Endothelial cell (in vitro differentiated cells): ENCODE results near the gene OR51T1. TPM values are rescaled to one million over a fixed set of nuclear protein-coding genes. Genes with fewer than 3 reads are reported as not detected.

Experiments used
- DNase-seq: peaks from one replicate; pipeline ENCODE4 v3.0.0; 2021; ENCODE audit warnings: low spot score
- H3K27ac Mint-ChIP-seq: one replicate; pipeline ENCODE4 v1.8.0; 2021; ENCODE audit warnings: mixed read lengths, inconsistent platforms; ENCODE audit not compliant: unreplicated experiment
- H3K27me3 Mint-ChIP-seq: one replicate; pipeline ENCODE4 v1.8.0; 2021; ENCODE audit warnings: mild to moderate bottlenecking, moderate library complexity, mixed read lengths, inconsistent platforms; ENCODE audit not compliant: unreplicated experiment
- H3K36me3 Mint-ChIP-seq: one replicate; pipeline ENCODE4 v1.8.0; 2021; ENCODE audit warnings: mild to moderate bottlenecking, low read depth, mixed read lengths, inconsistent platforms; ENCODE audit not compliant: unreplicated experiment
- H3K4me1 Mint-ChIP-seq: one replicate; pipeline ENCODE4 v1.8.0; 2021; ENCODE audit warnings: mild to moderate bottlenecking, mixed read lengths, inconsistent platforms; ENCODE audit not compliant: unreplicated experiment
- H3K4me3 Mint-ChIP-seq: one replicate; pipeline ENCODE4 v1.8.0; 2021; ENCODE audit warnings: mild to moderate bottlenecking, mixed read lengths, inconsistent platforms; ENCODE audit not compliant: unreplicated experiment
- H3K9me3 Mint-ChIP-seq: one replicate; pipeline ENCODE4 v1.8.0; 2021; ENCODE audit warnings: mixed read lengths, inconsistent platforms; ENCODE audit not compliant: unreplicated experiment
- total RNA-seq: library from RNA; stranded (reverse); fragmentation: NEBNext Ultra II Directional; extraction: Animal tissue kit (Norgen Biotek cat#: 25700); gene quantifications from one replicate; pipeline ENCODE4 v1.2.1, GENCODE V29; 2021; ENCODE audit not compliant: unreplicated experiment
- TF ChIP-seq, protein P1 (sequence below): fragments of 200-600 bp; sonication (generic); IDR thresholded peaks from one replicate; pipeline ENCODE4 v1.5.0; 2021; ENCODE audit warnings: antibody characterized with exemption; ENCODE audit not compliant: unreplicated experiment

OR51T1 gene
- total RNA-seq, 1 donor from 2014 or later: not detected

DNA sequence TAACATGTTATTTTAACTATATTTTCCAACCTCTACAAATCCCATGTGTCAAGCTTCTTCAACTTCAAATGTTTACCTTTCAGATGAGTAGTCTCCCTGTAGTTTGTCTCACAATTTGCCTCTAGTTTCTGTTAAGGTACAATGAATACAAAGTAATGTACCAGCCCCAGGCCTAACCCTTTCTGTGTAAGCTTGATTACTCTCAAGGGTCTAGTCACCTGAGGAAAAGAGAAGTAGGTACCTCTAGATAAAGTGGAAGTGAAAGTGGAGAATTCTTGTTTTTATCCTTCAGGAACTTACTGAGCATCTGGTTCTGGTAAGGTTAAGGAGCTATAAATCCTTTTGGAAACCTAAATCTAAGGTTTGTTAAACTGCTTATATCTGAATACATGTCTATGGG, 21.8 kb downstream of the OR51T1 start, which contains the start of gene OR51A7:
Gene OR51A7, plus strand, starts transcription at position 300 of the 400 bp plus-strand sequence. CDS start 3,587 bp downstream, outside the sequence.
- Mint-ChIP-seq H3K27me3 (no peaks in the 10 kb centered on the region), H3K27ac (no peak within 1 kb of the TSS), H3K4me1 (no peaks in the 10 kb centered on the region), H3K36me3 (no peaks in the 10 kb centered on the region), H3K4me3 (no peak within 1 kb of the TSS), H3K9me3 (no peaks in the 10 kb centered on the region)
- TF ChIP-seq, protein P1, sequence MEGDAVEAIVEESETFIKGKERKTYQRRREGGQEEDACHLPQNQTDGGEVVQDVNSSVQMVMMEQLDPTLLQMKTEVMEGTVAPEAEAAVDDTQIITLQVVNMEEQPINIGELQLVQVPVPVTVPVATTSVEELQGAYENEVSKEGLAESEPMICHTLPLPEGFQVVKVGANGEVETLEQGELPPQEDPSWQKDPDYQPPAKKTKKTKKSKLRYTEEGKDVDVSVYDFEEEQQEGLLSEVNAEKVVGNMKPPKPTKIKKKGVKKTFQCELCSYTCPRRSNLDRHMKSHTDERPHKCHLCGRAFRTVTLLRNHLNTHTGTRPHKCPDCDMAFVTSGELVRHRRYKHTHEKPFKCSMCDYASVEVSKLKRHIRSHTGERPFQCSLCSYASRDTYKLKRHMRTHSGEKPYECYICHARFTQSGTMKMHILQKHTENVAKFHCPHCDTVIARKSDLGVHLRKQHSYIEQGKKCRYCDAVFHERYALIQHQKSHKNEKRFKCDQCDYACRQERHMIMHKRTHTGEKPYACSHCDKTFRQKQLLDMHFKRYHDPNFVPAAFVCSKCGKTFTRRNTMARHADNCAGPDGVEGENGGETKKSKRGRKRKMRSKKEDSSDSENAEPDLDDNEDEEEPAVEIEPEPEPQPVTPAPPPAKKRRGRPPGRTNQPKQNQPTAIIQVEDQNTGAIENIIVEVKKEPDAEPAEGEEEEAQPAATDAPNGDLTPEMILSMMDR: no peak
- DNase-seq: no peak

DNA sequence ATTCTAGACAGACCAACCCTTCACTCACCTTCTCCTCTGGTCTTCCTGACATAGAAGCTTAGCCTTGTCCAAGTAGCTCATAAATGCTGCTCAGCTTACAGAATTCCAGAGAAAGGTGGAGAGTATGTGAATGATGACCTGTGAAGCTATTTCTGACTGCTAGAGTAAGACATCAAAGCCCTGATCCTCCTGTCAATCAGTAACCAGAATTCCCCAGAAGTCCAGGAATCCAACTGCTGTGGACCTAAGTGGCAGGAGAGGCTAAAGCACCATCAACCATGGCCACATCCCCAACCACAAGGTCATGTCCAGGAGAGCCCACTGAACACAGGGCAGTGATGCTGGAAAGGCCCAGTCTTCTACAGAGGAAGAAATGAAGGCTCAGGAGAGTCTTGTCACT, 34.9 kb downstream of the OR51T1 start:
- H3K4me1 Mint-ChIP-seq: no peaks in the 10 kb centered on the region
- peaks cover 3% of the 10 kb centered on the region for H3K27me3 Mint-ChIP-seq
- DNase-seq: no peak
- H3K27ac Mint-ChIP-seq: no peak overlapping the region
- TF ChIP-seq, protein P1: no peak
- no peaks in the 10 kb centered on the region for H3K9me3 Mint-ChIP-seq
- no peaks in the 10 kb centered on the region for H3K36me3 Mint-ChIP-seq
- H3K4me3 Mint-ChIP-seq: no peak overlapping the region

DNA sequence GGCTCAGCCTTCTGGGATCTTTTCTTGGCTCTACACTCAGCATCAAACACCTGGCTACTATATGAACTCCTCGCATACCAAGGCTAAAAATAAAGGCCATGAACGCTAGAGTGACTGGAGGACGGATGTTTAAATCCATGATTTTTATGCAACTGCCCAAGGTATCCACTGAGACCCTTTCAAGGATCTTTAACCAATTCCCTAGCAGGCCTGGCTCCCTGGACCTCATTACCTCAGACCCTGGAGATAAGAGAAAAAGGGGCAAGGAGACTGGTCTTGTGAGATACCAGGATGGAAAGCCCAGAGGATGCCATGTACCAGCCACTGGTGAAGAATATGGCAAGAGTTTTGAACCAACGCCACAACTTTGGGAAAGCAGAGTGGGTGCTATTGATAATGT, 37.5 kb downstream of the OR51T1 start, which contains the start of gene OR51G2:
Gene OR51G2, minus strand, starts transcription at position 101 of the 400 bp plus-strand sequence. CDS start 3,687 bp downstream, outside the sequence.
- H3K4me1 Mint-ChIP-seq: no peaks in the 10 kb centered on the region
- no peak for DNase-seq
- peaks cover 3% of the 10 kb centered on the region for H3K27me3 Mint-ChIP-seq
- no peak within 1 kb of the TSS for H3K4me3 Mint-ChIP-seq
- TF ChIP-seq, protein P1: no peak
- H3K36me3 Mint-ChIP-seq: no peaks in the 10 kb centered on the region
- no peaks in the 10 kb centered on the region for H3K9me3 Mint-ChIP-seq
- no peak within 1 kb of the TSS for H3K27ac Mint-ChIP-seq

DNA sequence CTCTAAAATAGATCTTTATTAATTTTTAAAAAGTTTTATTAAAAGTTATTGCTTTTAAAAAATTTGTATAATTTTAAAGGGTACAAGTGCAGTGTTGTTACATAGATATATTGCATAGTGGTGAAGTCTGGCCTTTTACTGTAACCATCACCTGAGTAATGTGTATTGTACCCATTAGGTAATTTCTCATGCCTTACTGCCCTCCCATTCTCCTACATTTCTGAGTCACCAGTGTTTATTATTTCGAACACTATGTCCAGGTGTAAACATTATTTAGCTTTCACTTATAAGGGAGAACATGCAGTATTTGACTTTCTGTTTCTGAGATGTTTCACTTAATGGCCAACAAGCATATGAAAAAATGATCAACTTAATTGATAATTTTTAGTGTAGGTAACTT, 40.1 kb downstream of the OR51T1 start:
- Mint-ChIP-seq H3K27ac (no peak overlapping the region), H3K4me1 (no peaks in the 10 kb centered on the region), H3K9me3 (no peaks in the 10 kb centered on the region), H3K27me3 (no peaks in the 10 kb centered on the region), H3K36me3 (no peaks in the 10 kb centered on the region), H3K4me3 (no peak overlapping the region)
- TF ChIP-seq, protein P1: no peak
- no peak for DNase-seq

DNA sequence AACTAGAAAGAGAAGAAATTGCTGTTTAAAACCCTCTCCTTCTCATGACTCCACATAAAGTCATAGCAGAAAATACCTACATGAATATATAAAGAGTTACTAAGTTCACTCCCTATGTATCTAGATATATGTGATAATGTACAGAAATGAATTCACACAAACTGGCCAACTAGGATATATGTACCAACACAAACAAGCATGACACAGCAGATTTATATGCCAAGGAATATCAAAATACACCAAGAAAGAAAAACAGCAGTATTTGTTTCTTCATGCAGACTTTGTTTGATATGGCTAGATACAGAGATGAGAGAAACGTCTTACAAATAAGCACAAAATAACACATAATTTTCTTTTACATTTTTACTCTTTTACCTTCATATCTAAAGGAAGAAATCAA, 40.6 kb downstream of the OR51T1 start:
- Mint-ChIP-seq H3K9me3 (no peaks in the 10 kb centered on the region), H3K4me3 (no peak overlapping the region), H3K36me3 (no peaks in the 10 kb centered on the region), H3K27me3 (no peaks in the 10 kb centered on the region), H3K27ac (no peak overlapping the region), H3K4me1 (no peaks in the 10 kb centered on the region)
- DNase-seq: no peak
- TF ChIP-seq, protein P1: no peak
